Calu3 (cell line): ENCODE measurements around the gene SMAD7. TPM values are rescaled to one million over a fixed set of nuclear protein-coding genes. Genes with fewer than 3 reads are reported as not detected.

Source experiments
- BruUV-seq: library from RNA; stranded (reverse); fragments of 400-500 nt; replicated peaks from 2 replicates; lab custom pipeline; 2021; lab: Mats Ljungman, UMichigan
- CTCF ChIA-PET: fragments of 300-600 bp; sonication (Branson Sonifier 250); formaldehyde crosslinking; loops from one replicate; lab custom pipeline; 2022; ENCODE audit warnings: antibody characterized with exemption; lab: Charles Lee
- DNase-seq: peaks from one replicate; pipeline ENCODE4 v3.0.0; 2022
- H3K27ac Mint-ChIP-seq: one replicate; pipeline ENCODE4 v1.8.0; 2022; ENCODE audit warnings: mixed read lengths; ENCODE audit not compliant: unreplicated experiment
- H3K27me3 Mint-ChIP-seq: one replicate; pipeline ENCODE4 v1.8.0; 2022; ENCODE audit warnings: mixed read lengths; ENCODE audit not compliant: unreplicated experiment
- H3K36me3 Mint-ChIP-seq: one replicate; pipeline ENCODE4 v1.8.0; 2022; ENCODE audit warnings: mild to moderate bottlenecking, moderate library complexity, mixed read lengths; ENCODE audit not compliant: insufficient read depth, unreplicated experiment
- H3K4me1 Mint-ChIP-seq: one replicate; pipeline ENCODE4 v1.8.0; 2022; ENCODE audit warnings: mild to moderate bottlenecking, low read depth, mixed read lengths; ENCODE audit not compliant: unreplicated experiment
- H3K4me3 Mint-ChIP-seq: one replicate; pipeline ENCODE4 v1.8.0; 2022; ENCODE audit warnings: mild to moderate bottlenecking, low read depth, moderate library complexity, mixed read lengths; ENCODE audit not compliant: unreplicated experiment
- H3K9me3 Mint-ChIP-seq: one replicate; pipeline ENCODE4 v1.8.0; 2022; ENCODE audit warnings: low read depth, mixed read lengths; ENCODE audit not compliant: unreplicated experiment
- intact Hi-C: fragments of 100-400 bp; cut with micrococcal nuclease; formaldehyde crosslinking; loops from one replicate; pipeline ENCODE4 v1.10.0; 2022; ENCODE audit not compliant: unreplicated experiment
- total RNA-seq: library from RNA; stranded (reverse); gene quantifications from 2 replicates; pipeline ENCODE4 v1.2.3, GENCODE V29; 2022
- TF ChIP-seq, protein P1 (sequence below): fragments of 200-600 bp; IDR thresholded peaks from one replicate; pipeline ENCODE4 v1.8.0; 2022; ENCODE audit warnings: antibody characterized with exemption; ENCODE audit not compliant: unreplicated experiment

SMAD7 gene
- total RNA-seq, 1 experiment from 2014 or later, result 13.7 TPM

DNA sequence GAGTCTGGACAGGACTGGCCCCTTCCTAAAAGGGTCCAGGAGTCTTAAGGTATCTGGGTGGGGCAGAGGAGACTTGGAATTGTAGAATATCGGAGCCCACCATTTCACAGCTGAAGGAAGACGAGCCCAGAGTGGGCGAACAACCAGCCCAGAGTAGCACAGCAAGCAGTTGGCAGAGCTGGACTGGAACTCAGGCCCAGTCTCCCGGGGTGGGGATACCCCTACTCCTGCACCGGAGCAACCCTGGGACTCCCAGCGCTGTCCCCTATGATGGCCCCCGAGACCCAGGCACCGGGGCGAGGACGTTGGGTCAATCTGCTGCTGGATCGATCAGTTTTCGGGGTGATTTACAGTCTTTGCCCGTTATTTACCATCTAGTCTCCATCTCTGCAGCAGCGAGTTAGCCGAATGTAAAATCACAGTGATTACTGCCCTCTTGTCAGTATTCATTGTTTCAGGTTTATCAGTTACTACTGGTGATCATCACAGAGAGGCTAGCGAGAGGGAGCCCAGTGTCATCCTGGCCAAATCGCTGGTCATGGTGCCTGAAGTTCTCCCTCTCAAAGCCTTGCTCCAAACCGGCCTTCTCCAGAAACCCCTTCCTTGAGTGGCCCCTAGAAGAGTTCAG lies 75.3 kb downstream of the SMAD7 start:
- peaks cover 11% of the 10 kb centered on the region for H3K36me3 Mint-ChIP-seq
- no peak overlapping the region for H3K27ac Mint-ChIP-seq
- CTCF ChIA-PET, result no interaction called here
- BruUV-seq, result no TSS peak
- TF ChIP-seq, protein P1, sequence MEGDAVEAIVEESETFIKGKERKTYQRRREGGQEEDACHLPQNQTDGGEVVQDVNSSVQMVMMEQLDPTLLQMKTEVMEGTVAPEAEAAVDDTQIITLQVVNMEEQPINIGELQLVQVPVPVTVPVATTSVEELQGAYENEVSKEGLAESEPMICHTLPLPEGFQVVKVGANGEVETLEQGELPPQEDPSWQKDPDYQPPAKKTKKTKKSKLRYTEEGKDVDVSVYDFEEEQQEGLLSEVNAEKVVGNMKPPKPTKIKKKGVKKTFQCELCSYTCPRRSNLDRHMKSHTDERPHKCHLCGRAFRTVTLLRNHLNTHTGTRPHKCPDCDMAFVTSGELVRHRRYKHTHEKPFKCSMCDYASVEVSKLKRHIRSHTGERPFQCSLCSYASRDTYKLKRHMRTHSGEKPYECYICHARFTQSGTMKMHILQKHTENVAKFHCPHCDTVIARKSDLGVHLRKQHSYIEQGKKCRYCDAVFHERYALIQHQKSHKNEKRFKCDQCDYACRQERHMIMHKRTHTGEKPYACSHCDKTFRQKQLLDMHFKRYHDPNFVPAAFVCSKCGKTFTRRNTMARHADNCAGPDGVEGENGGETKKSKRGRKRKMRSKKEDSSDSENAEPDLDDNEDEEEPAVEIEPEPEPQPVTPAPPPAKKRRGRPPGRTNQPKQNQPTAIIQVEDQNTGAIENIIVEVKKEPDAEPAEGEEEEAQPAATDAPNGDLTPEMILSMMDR, result no peak
- no peaks in the 10 kb centered on the region for H3K27me3 Mint-ChIP-seq
- no peaks in the 10 kb centered on the region for H3K9me3 Mint-ChIP-seq
- DNase-seq, result no peak
- intact Hi-C loops, result no loop called here
- peaks cover 45% of the 10 kb centered on the region for H3K4me1 Mint-ChIP-seq
- H3K4me3 Mint-ChIP-seq, result no peak overlapping the region

DNA sequence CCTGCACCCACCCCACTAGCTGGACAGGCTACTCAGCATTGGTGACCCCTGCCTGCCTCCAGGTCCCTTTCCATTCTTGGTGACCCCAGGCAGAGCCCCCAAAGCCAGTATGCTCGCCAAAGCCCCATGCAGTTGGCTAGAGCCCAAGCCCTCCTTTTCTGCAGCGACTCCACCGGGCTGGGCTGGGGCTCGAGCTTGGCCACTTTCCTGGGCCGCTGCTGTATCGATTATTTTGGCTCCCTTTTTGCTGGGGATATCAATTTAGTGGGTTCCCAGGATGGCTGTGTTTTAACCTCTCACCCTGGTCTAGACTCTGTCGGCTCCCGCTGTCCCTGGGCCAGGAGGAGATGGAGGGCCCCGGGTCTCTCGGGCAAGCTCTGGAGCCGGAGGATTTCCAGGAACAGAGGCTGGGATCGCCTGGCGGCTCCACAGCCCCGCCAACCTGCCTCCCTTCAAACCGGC lies 76.0 kb downstream of the SMAD7 start:
- H3K27me3 Mint-ChIP-seq, result no peaks in the 10 kb centered on the region
- peaks cover 11% of the 10 kb centered on the region for H3K36me3 Mint-ChIP-seq
- no peak overlapping the region for H3K27ac Mint-ChIP-seq
- CTCF ChIA-PET, result interaction anchor here (0.7 kb wide), 1 partner anchor 66 kb away, joined by 3 read pairs; no protein-coding TSS in a partner anchor
- no peaks in the 10 kb centered on the region for H3K9me3 Mint-ChIP-seq
- peaks cover 45% of the 10 kb centered on the region for H3K4me1 Mint-ChIP-seq
- no TSS peak for BruUV-seq
- TF ChIP-seq, protein P1, result no peak
- no peak overlapping the region for H3K4me3 Mint-ChIP-seq
- DNase-seq, result no peak
- intact Hi-C loops, result no loop called here

DNA sequence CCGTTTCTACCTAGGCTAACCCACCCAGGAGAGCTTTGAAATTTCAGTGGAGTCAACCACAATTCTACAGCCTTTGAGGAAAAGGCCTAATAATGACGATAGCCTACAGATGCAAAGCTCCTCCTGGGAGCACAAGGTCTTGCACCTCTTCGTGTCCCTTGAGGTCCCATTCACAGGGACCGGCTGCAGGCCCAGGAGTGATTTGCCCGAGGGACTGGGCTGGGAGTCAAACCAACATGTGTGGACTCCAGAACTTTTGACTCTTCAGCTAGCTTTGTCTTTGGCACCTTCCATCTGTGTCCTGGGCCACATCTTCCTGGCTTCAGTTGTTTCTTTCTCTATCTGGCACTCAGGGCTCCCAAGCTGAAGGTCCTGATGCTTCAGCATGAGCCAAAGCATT lies 76.5 kb downstream of the SMAD7 start:
- Mint-ChIP-seq H3K36me3 (peaks cover 11% of the 10 kb centered on the region), H3K9me3 (no peaks in the 10 kb centered on the region), H3K27me3 (no peaks in the 10 kb centered on the region), H3K27ac (peak overlapping the region; percentile 38), H3K4me3 (no peak overlapping the region), H3K4me1 (peaks cover 45% of the 10 kb centered on the region)
- intact Hi-C loops, result no loop called here
- TF ChIP-seq, protein P1, result no peak
- no peak for DNase-seq
- BruUV-seq, result no TSS peak
- CTCF ChIA-PET, result interaction anchor here (0.7 kb wide), 1 partner anchor 65 kb away, joined by 3 read pairs; no protein-coding TSS in a partner anchor

DNA sequence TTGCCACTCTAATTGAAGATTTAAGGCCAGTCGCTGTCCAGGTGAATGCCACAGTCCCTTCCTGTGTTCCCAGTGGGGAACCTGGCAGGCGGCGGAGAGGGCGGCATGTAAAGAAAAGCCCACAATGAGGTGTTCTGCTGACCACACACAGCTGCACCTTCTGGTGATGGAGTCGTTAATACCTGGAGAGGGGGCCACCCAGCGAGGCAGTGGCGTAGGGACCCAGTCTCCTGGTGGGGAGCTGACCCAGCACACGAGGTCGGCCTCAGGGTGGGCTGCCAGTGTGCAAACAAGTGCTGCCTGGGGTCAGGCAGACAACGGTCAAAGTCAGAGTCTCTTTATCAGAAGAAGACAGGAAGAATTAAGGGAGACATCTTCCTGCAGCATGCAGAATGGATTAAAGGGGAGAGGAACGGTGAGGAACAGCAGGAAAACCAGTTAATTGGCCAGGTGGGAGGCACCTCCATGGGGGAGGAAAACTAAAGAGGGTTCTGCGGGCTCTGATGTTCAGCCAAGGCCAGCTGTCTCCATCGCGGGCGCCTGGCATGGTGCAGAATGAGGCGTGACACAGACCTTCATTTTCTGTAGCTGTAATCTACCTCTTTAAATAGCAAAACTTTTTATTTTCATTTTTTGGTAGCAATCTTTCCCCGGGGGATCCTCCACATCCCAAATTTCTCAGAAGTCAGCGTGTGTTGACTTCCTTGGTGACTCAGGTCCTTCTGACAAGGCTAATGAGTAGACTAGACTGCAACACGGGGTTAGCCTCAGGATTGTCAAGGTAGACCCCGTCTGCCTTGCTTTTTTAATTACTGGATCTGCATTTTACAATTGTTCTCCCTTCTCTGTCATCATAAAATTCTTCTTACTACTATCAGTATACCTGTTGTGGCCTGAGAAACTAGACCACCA lies 78.3 kb downstream of the SMAD7 start:
- Mint-ChIP-seq H3K9me3 (no peaks in the 10 kb centered on the region), H3K36me3 (peaks cover 6% of the 10 kb centered on the region), H3K4me1 (peaks cover 43% of the 10 kb centered on the region), H3K4me3 (peak overlapping the region; percentile 8), H3K27ac (peak overlapping the region; percentile 85), H3K27me3 (no peaks in the 10 kb centered on the region)
- DNase-seq, result no peak
- TF ChIP-seq, protein P1, result no peak
- intact Hi-C loops, result no loop called here
- BruUV-seq, result no TSS peak
- CTCF ChIA-PET, result no interaction called here
